NCI-H510A treated with DMSO at 0.1 percent for 48 hours (cell line): ENCODE results near the gene CCDC70.
"Not testable (repeated sequence)": the region's sequence is repeated elsewhere in the genome, so short reads cannot be mapped to it uniquely, and the experiment has no call there.

Source experiments
- DNase-seq: peaks from one replicate; lab custom pipeline; 2025; lab: John Stamatoyannopoulos, UW

CCDC70 gene

GRCh38 chr13:51909265-51909664 lies 47.5 kb downstream of the CCDC70 start:
- DNase-seq = not testable (repeated sequence)

DNA sequence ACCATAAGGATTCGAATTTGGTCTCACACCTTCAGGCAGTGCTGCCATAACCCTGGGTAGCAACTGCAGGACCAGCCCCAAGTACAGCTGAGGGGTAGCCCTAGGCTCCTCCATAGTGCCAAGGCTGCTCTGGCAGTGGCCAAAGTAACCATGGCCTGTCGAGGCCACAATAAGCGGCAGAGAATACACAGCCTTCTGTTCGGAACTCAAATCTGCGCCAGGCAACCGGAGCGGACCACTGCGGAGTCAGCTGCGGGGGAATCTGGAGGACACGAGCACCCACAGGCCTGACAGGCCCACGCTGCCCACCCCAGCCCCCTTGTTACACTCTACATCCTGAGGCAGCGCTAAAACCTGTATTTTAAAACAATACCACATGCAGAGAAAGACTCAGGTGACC lies 48.7 kb downstream of the CCDC70 start:
- DNase-seq = no peak

GRCh38 chr13:51912091-51912490 lies 50.3 kb downstream of the CCDC70 start:
- DNase-seq = peak; percentile 49

GRCh38 chr13:51912511-51913225 lies 50.9 kb downstream of the CCDC70 start:
- DNase-seq = no peak

GRCh38 chr13:51913421-51914136 lies 51.8 kb downstream of the CCDC70 start:
- peak; percentile 44 for DNase-seq

- DNase-seq = no peak
Measured at GRCh38 chr13:51914137-51914493, 52.3 kb downstream of the CCDC70 start.
